Measurements from ENCODE around the gene PZP.

PZP gene

GRCh38 chr12:9099552-9100190 is 108.5 kb downstream of the PZP start:
- no peak for DNase-seq

All from CD4-positive, alpha-beta T cell treated with Interleukin-17A for 1 hour (primary cell).